H9 (cell line): ENCODE data around the gene TBR1. TPM values are rescaled to one million over a fixed set of nuclear protein-coding genes. Genes with fewer than 3 reads are reported as not detected.

Experiments
- DNase-seq: peaks from one replicate; pipeline ENCODE4 v3.0.0-alpha.2; 2017
- H2AFZ ChIP-seq: one replicate; pipeline ENCODE4 v1.6.1; 2013; ENCODE audit warnings: mild to moderate bottlenecking, low read length, control low read depth, moderate library complexity
- H2AK5ac ChIP-seq: 2 replicates; pipeline ENCODE4 v1.6.1; 2013; ENCODE audit warnings: low read length, control low read depth, mixed read lengths; ENCODE audit not compliant: insufficient read length
- H2BK120ac ChIP-seq: one replicate; pipeline ENCODE4 v1.6.1; 2013; ENCODE audit warnings: low read depth, mild to moderate bottlenecking, low read length, control low read depth, inconsistent platforms; ENCODE audit not compliant: poor library complexity, severe bottlenecking
- H2BK12ac ChIP-seq: 2 replicates; pipeline ENCODE4 v1.6.1; 2013; ENCODE audit warnings: low read length, control low read depth, mixed read lengths, low read depth; ENCODE audit not compliant: insufficient read length
- H2BK15ac ChIP-seq: 2 replicates; pipeline ENCODE4 v1.6.1; 2013; ENCODE audit warnings: low read depth, low read length, control low read depth
- H2BK20ac ChIP-seq: one replicate; pipeline ENCODE4 v1.6.1; 2013; ENCODE audit warnings: low read depth, mild to moderate bottlenecking, low read length, control low read depth, inconsistent platforms; ENCODE audit not compliant: poor library complexity, severe bottlenecking
- H2BK5ac ChIP-seq: 2 replicates; pipeline ENCODE4 v1.6.1; 2013; ENCODE audit warnings: low read length, control low read depth, mixed read lengths; ENCODE audit not compliant: insufficient read length
- H3K14ac ChIP-seq: 2 replicates; pipeline ENCODE4 v1.6.1; 2013; ENCODE audit warnings: low read length, control low read depth; ENCODE audit not compliant: insufficient read depth
- H3K18ac ChIP-seq: 2 replicates; pipeline ENCODE4 v1.6.1; 2013; ENCODE audit warnings: low read depth, mild to moderate bottlenecking, mixed read lengths, low read length, control low read depth; ENCODE audit not compliant: insufficient read length
- H3K23ac ChIP-seq: 2 replicates; pipeline ENCODE4 v1.6.1; 2013; ENCODE audit warnings: low read length, control low read depth, mixed read lengths, low read depth; ENCODE audit not compliant: insufficient read length
- H3K23me2 ChIP-seq: 2 replicates; pipeline ENCODE4 v1.6.1; 2013; ENCODE audit warnings: low read depth, mild to moderate bottlenecking, mixed read lengths, low read length, control low read depth; ENCODE audit not compliant: insufficient read length, poor library complexity, severe bottlenecking
- H3K27ac ChIP-seq: 2 replicates; pipeline ENCODE4 v1.5.1; 2013; ENCODE audit warnings: low read length, control low read depth, mixed read lengths, low read depth; ENCODE audit not compliant: insufficient read length
- H3K27me3 ChIP-seq: 2 replicates; pipeline ENCODE4 v1.6.1; 2013; ENCODE audit warnings: low read length, control low read depth, inconsistent platforms; ENCODE audit not compliant: insufficient read depth
- H3K4ac ChIP-seq: 2 replicates; pipeline ENCODE4 v1.6.1; 2013; ENCODE audit warnings: low read depth, mild to moderate bottlenecking, control low read depth, inconsistent platforms, low read length, moderate library complexity
- H3K4me1 ChIP-seq: 2 replicates; pipeline ENCODE4 v1.6.1; 2013; ENCODE audit warnings: low read length, control low read depth, inconsistent platforms; ENCODE audit not compliant: insufficient read depth
- H3K4me2 ChIP-seq: 2 replicates; pipeline ENCODE4 v1.6.1; 2013; ENCODE audit warnings: low read length, control low read depth, mixed read lengths; ENCODE audit not compliant: insufficient read length, insufficient read depth
- H3K56ac ChIP-seq: 2 replicates; pipeline ENCODE4 v1.6.1; 2013; ENCODE audit warnings: low read depth, mild to moderate bottlenecking, mixed read lengths, low read length, control low read depth; ENCODE audit not compliant: insufficient read length
- H3K79me1 ChIP-seq: 2 replicates; pipeline ENCODE4 v1.6.1; 2013; ENCODE audit warnings: low read depth, mild to moderate bottlenecking, moderate library complexity, low read length, control low read depth, inconsistent platforms; ENCODE audit not compliant: insufficient read depth, poor library complexity, severe bottlenecking
- H3K79me2 ChIP-seq: 2 replicates; pipeline ENCODE4 v1.6.1; 2013; ENCODE audit warnings: low read length, control low read depth, inconsistent platforms; ENCODE audit not compliant: insufficient read depth
- H3K9ac ChIP-seq: 2 replicates; pipeline ENCODE4 v1.6.1; 2013; ENCODE audit warnings: low read length, control low read depth, mixed read lengths; ENCODE audit not compliant: insufficient read length; ENCODE audit errors: extremely low read depth
- H3K9me3 ChIP-seq: one replicate; pipeline ENCODE4 v1.6.1; 2013; ENCODE audit warnings: low read depth, low read length, inconsistent platforms; ENCODE audit not compliant: control insufficient read depth
- H3T11ph ChIP-seq: one replicate; pipeline ENCODE4 v1.6.1; 2013; ENCODE audit warnings: mild to moderate bottlenecking, low read length, control low read depth, inconsistent platforms
- H4K20me1 ChIP-seq: one replicate; pipeline ENCODE4 v1.6.1; 2013; ENCODE audit not compliant: control insufficient read depth, insufficient read length, insufficient read depth
- H4K5ac ChIP-seq: 2 replicates; pipeline ENCODE4 v1.6.1; 2013; ENCODE audit warnings: low read depth, mild to moderate bottlenecking, mixed read lengths, low read length, control low read depth; ENCODE audit not compliant: insufficient read length
- H4K8ac ChIP-seq: replicated peaks from 2 replicates; pipeline ENCODE4 v1.6.1; 2013; ENCODE audit warnings: low read length, control low read depth, mixed read lengths, low read depth; ENCODE audit not compliant: insufficient read length
- H4K91ac ChIP-seq: 2 replicates; pipeline ENCODE4 v1.6.1; 2013; ENCODE audit warnings: low read depth, mild to moderate bottlenecking, moderate library complexity, mixed read lengths, low read length, control low read depth; ENCODE audit not compliant: insufficient read length
- H3K27ac Mint-ChIP-seq, 3 experiments: 2 replicates in 2 of 3; 3 replicates in 1 of 3; pipeline ENCODE4 v1.8.0; 2020 to 2021; ENCODE audit warnings: mixed read lengths in 3 of 3, mild to moderate bottlenecking in 1 of 3, moderate library complexity in 1 of 3
- H3K27me3 Mint-ChIP-seq: 2 replicates; pipeline ENCODE4 v1.8.0; 2021; ENCODE audit warnings: low read depth, mild to moderate bottlenecking, moderate library complexity, mixed read lengths
- H3K36me3 Mint-ChIP-seq, 3 experiments: 2 replicates in 2 of 3; 3 replicates in 1 of 3; pipeline ENCODE4 v1.8.0; 2020 to 2021; ENCODE audit warnings: low read depth in 3 of 3, mixed read lengths in 3 of 3; ENCODE audit not compliant: insufficient read depth in 1 of 3
- H3K4me1 Mint-ChIP-seq, 2 experiments: 2 replicates each; pipeline ENCODE4 v1.8.0; 2020; ENCODE audit warnings: mixed read lengths in 2 of 2
- H3K4me3 Mint-ChIP-seq, 2 experiments: 2 replicates in 1 of 2; 3 replicates in 1 of 2; pipeline ENCODE4 v1.8.0; 2020 to 2021; ENCODE audit warnings: mild to moderate bottlenecking in 2 of 2, mixed read lengths in 2 of 2, moderate library complexity in 1 of 2
- H3K9me3 Mint-ChIP-seq, 2 experiments: 2 replicates in 1 of 2; 3 replicates in 1 of 2; pipeline ENCODE4 v1.8.0; 2020; ENCODE audit warnings: mild to moderate bottlenecking in 2 of 2, mixed read lengths in 2 of 2, moderate library complexity in 1 of 2
- WGBS: extraction: QIAGEN DNeasy Blood & Tissue Kit; methylation state at CpG from one replicate; pipeline ENCODE4 v1.1.7; 2013; ENCODE audit warnings: missing lambda C conversion rate, low lambda C conversion rate, mixed read lengths; ENCODE audit not compliant: insufficient read length; ENCODE audit errors: extremely low coverage; 5-methylcytosine and 5-hydroxymethylcytosine counted together
- total RNA-seq: library from RNA; stranded (reverse); gene quantifications from 2 replicates; pipeline ENCODE4 v1.2.1, GENCODE V29; 2021
- TF ChIP-seq, protein P1 (sequence below): fragments of 200-600 bp; sonication (generic); conservative IDR thresholded peaks from 3 replicates; pipeline ENCODE4 v1.8.0; 2021; ENCODE audit warnings: antibody characterized with exemption, mild to moderate bottlenecking

TBR1 gene
- total RNA-seq, 1 experiment from 2014 or later = 0.24 TPM

GRCh38 chr2:161427664-161428587, 11.8 kb downstream of the TBR1 start:
- H3K27me3 Mint-ChIP-seq = peaks cover 92% of the 10 kb centered on the region

More at GRCh38 chr2:161427664-161428587, 11.8 kb downstream of the TBR1 start:
- H2BK12ac ChIP-seq = no peak overlapping the region
- Mint-ChIP-seq H3K9me3 (peaks cover 0 to 3% of the 10 kb centered on the region in 2 experiments; a peak in 3 of 5 replicates), H3K4me1 (peaks cover 21 to 26% of the 10 kb centered on the region in 2 experiments), H3K4me3 (peak overlapping the region; percentile 57 to 79), H3K27ac (no peak overlapping the region), H3K36me3 (no peaks in the 10 kb centered on the region)
- DNase-seq = peak; percentile 48
- peak overlapping the region; percentile 52; the same call in 1 of the 2 replicates for H3K14ac ChIP-seq
- no peak overlapping the region for H3K9ac ChIP-seq
- no peak overlapping the region for H4K5ac ChIP-seq
- peaks cover 19% of the 10 kb centered on the region for H3K23me2 ChIP-seq
- H4K20me1 ChIP-seq = no peaks in the 10 kb centered on the region
- no peaks in the 10 kb centered on the region for H3K4me1 ChIP-seq
- no peak overlapping the region for H3K18ac ChIP-seq
- no peaks in the 10 kb centered on the region for H3K79me1 ChIP-seq
- no peaks in the 10 kb centered on the region for H3K79me2 ChIP-seq
- no CpG with 5 or more reads among the region's 64 CpGs for WGBS
- no peaks in the 10 kb centered on the region for H3K9me3 ChIP-seq
- no peak overlapping the region for H3K27ac ChIP-seq
- no peak overlapping the region for H2BK5ac ChIP-seq
- no peak overlapping the region for H2AK5ac ChIP-seq
- H3K23ac ChIP-seq = no peak overlapping the region
- H2BK20ac ChIP-seq = no peak overlapping the region
- no peak overlapping the region for H4K8ac ChIP-seq
- H2BK120ac ChIP-seq = no peak overlapping the region
- no peak overlapping the region for H3K56ac ChIP-seq
- peak overlapping the region; percentile 65 for H3K4me2 ChIP-seq
- no peak overlapping the region for H4K91ac ChIP-seq
- TF ChIP-seq, protein P1, sequence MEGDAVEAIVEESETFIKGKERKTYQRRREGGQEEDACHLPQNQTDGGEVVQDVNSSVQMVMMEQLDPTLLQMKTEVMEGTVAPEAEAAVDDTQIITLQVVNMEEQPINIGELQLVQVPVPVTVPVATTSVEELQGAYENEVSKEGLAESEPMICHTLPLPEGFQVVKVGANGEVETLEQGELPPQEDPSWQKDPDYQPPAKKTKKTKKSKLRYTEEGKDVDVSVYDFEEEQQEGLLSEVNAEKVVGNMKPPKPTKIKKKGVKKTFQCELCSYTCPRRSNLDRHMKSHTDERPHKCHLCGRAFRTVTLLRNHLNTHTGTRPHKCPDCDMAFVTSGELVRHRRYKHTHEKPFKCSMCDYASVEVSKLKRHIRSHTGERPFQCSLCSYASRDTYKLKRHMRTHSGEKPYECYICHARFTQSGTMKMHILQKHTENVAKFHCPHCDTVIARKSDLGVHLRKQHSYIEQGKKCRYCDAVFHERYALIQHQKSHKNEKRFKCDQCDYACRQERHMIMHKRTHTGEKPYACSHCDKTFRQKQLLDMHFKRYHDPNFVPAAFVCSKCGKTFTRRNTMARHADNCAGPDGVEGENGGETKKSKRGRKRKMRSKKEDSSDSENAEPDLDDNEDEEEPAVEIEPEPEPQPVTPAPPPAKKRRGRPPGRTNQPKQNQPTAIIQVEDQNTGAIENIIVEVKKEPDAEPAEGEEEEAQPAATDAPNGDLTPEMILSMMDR = no peak
- no peak overlapping the region; the same call in 1 of the 2 replicates for H2BK15ac ChIP-seq
- H3T11ph ChIP-seq = no peak overlapping the region
- peaks cover 60% of the 10 kb centered on the region for H3K27me3 ChIP-seq
- H2AFZ ChIP-seq = no peak overlapping the region
- H3K4ac ChIP-seq = no peak overlapping the region
